ENCODE data around the gene DNAJA3.

Gene DNAJA3

DNA sequence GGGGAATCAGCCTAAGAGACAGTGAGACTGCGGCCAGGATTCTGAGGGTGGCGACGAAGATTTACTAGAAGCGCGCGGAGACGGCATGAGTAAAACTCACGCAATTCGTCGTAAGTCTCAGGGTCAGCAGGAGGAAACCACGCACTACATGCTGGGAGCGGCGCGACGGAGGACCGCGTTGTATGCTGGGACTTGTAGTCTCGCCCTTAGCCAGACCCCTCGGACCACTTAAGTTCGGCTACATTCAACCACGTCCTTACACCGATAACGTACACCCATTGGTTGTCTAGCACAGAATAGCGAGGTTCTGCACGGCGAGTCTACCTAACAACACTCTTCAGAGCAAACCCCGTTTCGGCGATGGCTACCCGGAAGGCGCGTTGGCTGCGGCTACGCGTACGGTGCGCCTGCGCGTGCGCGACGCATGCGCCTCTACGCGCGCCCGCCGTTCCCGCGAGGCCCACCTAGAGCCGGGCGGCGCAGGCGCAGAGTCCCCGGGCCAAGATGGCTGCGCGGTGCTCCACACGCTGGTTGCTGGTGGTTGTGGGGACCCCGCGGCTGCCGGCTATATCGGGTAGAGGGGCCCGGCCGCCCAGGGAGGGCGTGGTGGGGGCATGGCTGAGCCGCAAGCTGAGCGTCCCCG, at the start of gene DNAJA3:
DNAJA3 (plus strand) TSS at position 491 of the 643 bp plus-strand sequence; CDS start at position 505, 14 bp downstream.
- Histone ChIP-seq H3K79me2 (ENCODE audit: insufficient read depth, low read length) (peaks cover 47% of the 10 kb centered on the region), H3K4me2 (ENCODE audit: low read depth, low read length, poor library complexity, severe bottlenecking) (peak within 1 kb of the TSS; percentile 91), H3K9me3 (ENCODE audit: insufficient read depth, low read length) (no peaks in the 10 kb centered on the region), H3K27ac (ENCODE audit: low read depth, low read length) (peak within 1 kb of the TSS; percentile 91), H3K9ac (ENCODE audit: low read length) (peak within 1 kb of the TSS; percentile 88), H3K4me3 (ENCODE audit: insufficient read depth, low read length, poor library complexity, severe bottlenecking) (peak within 1 kb of the TSS; percentile 79), H3K9me2 (replicated peaks; ENCODE audit: insufficient read depth, low read length) (no peaks in the 10 kb centered on the region), H3K27me3 (ENCODE audit: low read length) (no peaks in the 10 kb centered on the region), H3F3A (ENCODE audit: insufficient read depth) (0 out of 2 replicates have a peak, but pooled peaks cover 4% of the 10 kb centered on the region), H2AFZ (ENCODE audit: low read depth, low read length, severe bottlenecking) (peak within 1 kb of the TSS; percentile 36), H3K36me3 (ENCODE audit: low read length) (peaks cover 6% of the 10 kb centered on the region), H4K20me1 (ENCODE audit: low read depth, low read length) (no peaks in the 10 kb centered on the region)
- no peak for TF ChIP-seq EZH2phosphoT487 (conservative IDR thresholded peaks at IDR 0.05; ENCODE audit: low read length)
- TF ChIP-seq, protein P1, sequence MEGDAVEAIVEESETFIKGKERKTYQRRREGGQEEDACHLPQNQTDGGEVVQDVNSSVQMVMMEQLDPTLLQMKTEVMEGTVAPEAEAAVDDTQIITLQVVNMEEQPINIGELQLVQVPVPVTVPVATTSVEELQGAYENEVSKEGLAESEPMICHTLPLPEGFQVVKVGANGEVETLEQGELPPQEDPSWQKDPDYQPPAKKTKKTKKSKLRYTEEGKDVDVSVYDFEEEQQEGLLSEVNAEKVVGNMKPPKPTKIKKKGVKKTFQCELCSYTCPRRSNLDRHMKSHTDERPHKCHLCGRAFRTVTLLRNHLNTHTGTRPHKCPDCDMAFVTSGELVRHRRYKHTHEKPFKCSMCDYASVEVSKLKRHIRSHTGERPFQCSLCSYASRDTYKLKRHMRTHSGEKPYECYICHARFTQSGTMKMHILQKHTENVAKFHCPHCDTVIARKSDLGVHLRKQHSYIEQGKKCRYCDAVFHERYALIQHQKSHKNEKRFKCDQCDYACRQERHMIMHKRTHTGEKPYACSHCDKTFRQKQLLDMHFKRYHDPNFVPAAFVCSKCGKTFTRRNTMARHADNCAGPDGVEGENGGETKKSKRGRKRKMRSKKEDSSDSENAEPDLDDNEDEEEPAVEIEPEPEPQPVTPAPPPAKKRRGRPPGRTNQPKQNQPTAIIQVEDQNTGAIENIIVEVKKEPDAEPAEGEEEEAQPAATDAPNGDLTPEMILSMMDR (IDR thresholded peaks at IDR 0.05; ENCODE audit: insufficient read depth, low read length, poor library complexity, severe bottlenecking): no peak

DNA sequence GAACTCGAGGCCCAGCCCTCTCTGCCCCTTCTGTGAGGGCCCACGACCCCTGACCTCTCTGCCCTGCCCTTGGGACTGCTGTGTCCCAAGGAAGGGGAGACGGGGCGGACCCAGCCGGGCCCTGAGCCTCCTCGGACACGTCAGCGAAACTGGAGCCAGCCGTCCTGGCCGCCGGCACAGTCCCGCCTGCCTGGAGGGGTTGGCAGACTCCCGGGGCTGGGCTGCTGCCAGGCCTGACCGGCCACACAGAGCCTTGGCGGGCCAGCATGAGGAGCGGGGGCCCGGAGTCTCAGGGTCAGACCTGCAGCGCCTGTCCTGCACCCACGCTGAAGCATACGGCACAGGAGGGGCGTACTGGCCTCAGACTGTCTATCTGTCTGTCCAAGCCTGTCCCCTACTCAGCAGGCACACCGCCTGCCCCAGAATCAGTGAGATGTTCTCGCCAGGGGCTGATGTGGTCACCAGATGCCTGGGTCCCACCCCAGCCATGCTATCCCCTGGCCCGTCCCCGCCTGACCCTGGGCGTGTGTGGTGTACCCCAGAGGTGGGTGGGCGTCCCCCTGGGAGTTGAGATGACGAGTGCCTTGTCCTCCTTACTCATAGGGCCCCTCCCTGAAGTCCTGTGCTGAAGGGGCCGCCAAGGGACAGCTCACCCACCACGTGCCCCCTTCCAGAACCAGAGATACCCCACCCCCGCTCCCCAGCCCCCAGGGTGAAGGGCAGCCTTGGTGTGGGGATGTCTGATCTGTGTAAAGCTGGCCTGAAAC, 49.4 kb upstream of the DNAJA3 start:
- TF ChIP-seq EZH2phosphoT487 (conservative IDR thresholded peaks at IDR 0.05; ENCODE audit: low read length): no peak
- TF ChIP-seq, protein P1 (IDR thresholded peaks at IDR 0.05; ENCODE audit: insufficient read depth, low read length, poor library complexity, severe bottlenecking): no peak
- Histone ChIP-seq H3K9ac (ENCODE audit: low read length) (no peak overlapping the region), H3K79me2 (ENCODE audit: insufficient read depth, low read length) (no peaks in the 10 kb centered on the region), H3K27me3 (ENCODE audit: low read length) (no peaks in the 10 kb centered on the region), H3K4me2 (ENCODE audit: low read depth, low read length, poor library complexity, severe bottlenecking) (no peak overlapping the region), H4K20me1 (ENCODE audit: low read depth, low read length) (peaks cover 3% of the 10 kb centered on the region; the same call in 1 of the 2 replicates), H3K4me3 (ENCODE audit: insufficient read depth, low read length, poor library complexity, severe bottlenecking) (no peak overlapping the region), H3F3A (ENCODE audit: insufficient read depth) (no peaks in the 10 kb centered on the region), H3K36me3 (ENCODE audit: low read length) (no peaks in the 10 kb centered on the region), H3K27ac (ENCODE audit: low read depth, low read length) (no peak overlapping the region), H2AFZ (ENCODE audit: low read depth, low read length, severe bottlenecking) (no peak overlapping the region), H3K9me2 (replicated peaks; ENCODE audit: insufficient read depth, low read length) (no peaks in the 10 kb centered on the region), H3K9me3 (ENCODE audit: insufficient read depth, low read length) (no peaks in the 10 kb centered on the region)

DNA sequence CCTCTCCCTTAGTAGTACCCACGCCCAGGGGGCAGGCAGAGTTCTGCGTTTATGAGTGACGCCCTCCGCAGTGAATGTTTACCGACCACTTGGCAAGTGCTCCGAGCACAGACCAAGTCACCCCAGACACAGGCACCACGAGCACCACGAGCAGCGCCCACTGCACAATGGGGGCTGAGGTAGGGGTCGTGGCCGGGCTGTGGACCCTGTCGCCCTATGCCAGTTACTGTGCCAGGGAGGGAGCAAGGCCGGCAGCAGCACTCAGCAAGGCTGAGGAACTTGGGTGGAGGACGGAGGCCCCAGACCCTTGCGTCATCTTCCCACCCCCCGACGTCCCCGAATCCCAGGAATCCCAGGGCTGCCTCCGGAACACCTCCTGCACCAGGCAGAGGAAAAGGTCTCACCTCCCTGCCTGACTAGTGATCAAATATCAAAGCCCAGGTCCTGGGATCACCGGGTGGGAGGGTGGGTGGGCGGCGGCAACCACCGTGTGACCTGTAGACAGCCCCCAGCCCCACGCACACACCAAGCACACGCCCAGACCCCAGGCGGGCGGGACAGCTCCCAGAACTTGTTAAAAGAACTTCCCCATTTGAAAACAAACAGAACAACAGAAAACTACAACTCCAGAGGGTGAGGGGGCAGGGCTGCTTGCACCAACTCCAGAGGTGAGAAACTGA, 48.6 kb upstream of the DNAJA3 start:
- no peak overlapping the region for H3K9ac ChIP-seq (ENCODE audit: low read length)
- TF ChIP-seq EZH2phosphoT487 (conservative IDR thresholded peaks at IDR 0.05; ENCODE audit: low read length): no peak
- TF ChIP-seq, protein P1 (IDR thresholded peaks at IDR 0.05; ENCODE audit: insufficient read depth, low read length, poor library complexity, severe bottlenecking): no peak
- no peaks in the 10 kb centered on the region for H3K9me2 ChIP-seq (replicated peaks; ENCODE audit: insufficient read depth, low read length)
- H3K4me3 ChIP-seq (ENCODE audit: insufficient read depth, low read length, poor library complexity, severe bottlenecking): no peak overlapping the region
- H3K4me2 ChIP-seq (ENCODE audit: low read depth, low read length, poor library complexity, severe bottlenecking): no peak overlapping the region
- H3F3A ChIP-seq (ENCODE audit: insufficient read depth): no peaks in the 10 kb centered on the region
- no peaks in the 10 kb centered on the region for H3K36me3 ChIP-seq (ENCODE audit: low read length)
- no peaks in the 10 kb centered on the region for H3K27me3 ChIP-seq (ENCODE audit: low read length)
- no peak overlapping the region for H3K27ac ChIP-seq (ENCODE audit: low read depth, low read length)
- H4K20me1 ChIP-seq (ENCODE audit: low read depth, low read length): peaks cover 3% of the 10 kb centered on the region; the same call in 1 of the 2 replicates
- no peak overlapping the region for H2AFZ ChIP-seq (ENCODE audit: low read depth, low read length, severe bottlenecking)
- no peaks in the 10 kb centered on the region for H3K9me3 ChIP-seq (ENCODE audit: insufficient read depth, low read length)
- H3K79me2 ChIP-seq (ENCODE audit: insufficient read depth, low read length): no peaks in the 10 kb centered on the region
